Neural cell (in vitro differentiated cells): ENCODE results near the gene PPFIBP2. TPM values are rescaled to one million over a fixed set of nuclear protein-coding genes. Genes with fewer than 3 reads are reported as not detected.

Experiments
- H2AFZ ChIP-seq: fragments of 200-600, 300-800 bp; sonication (generic), shearing (Covaris generic); 2 replicates; pipeline ENCODE4 v1.6.0; 2014; ENCODE audit warnings: low read depth, mild to moderate bottlenecking, antibody characterized with exemption, low read length, moderate library complexity
- H3F3A ChIP-seq: fragments of 200-600 bp; shearing (Covaris generic); 2 replicates; pipeline ENCODE4 v1.6.1; 2016; ENCODE audit warnings: mild to moderate bottlenecking, moderate library complexity, mixed read lengths, antibody characterized with exemption, low read length; ENCODE audit not compliant: insufficient read depth, poor library complexity, severe bottlenecking
- H3K27ac ChIP-seq: fragments of 200-600, 300-800 bp; sonication (generic), shearing (Covaris generic); 2 replicates; pipeline ENCODE4 v1.5.1; 2014; ENCODE audit warnings: mild to moderate bottlenecking, low read length, moderate library complexity
- H3K27me3 ChIP-seq: fragments of 300-800, 200-600 bp; sonication (generic), shearing (Covaris generic); 2 replicates; pipeline ENCODE4 v1.6.0; 2014; ENCODE audit warnings: mild to moderate bottlenecking, low read depth, low read length, moderate library complexity; ENCODE audit not compliant: insufficient read depth
- H3K36me3 ChIP-seq: fragments of 300-800, 200-600 bp; sonication (generic), shearing (Covaris generic); 2 replicates; pipeline ENCODE4 v1.5.1; 2014; ENCODE audit warnings: mild to moderate bottlenecking, antibody characterized with exemption, low read length, moderate library complexity; ENCODE audit not compliant: insufficient read depth
- H3K4me2 ChIP-seq: fragments of 300-800, 200-600 bp; sonication (generic), shearing (Covaris generic); 2 replicates; pipeline ENCODE4 v1.6.0; 2014; ENCODE audit warnings: mild to moderate bottlenecking, low read length
- H3K4me3 ChIP-seq: fragments of 300-800, 200-600 bp; sonication (generic), shearing (Covaris generic); 2 replicates; pipeline ENCODE4 v1.5.1; 2014; ENCODE audit warnings: mild to moderate bottlenecking, low read length, moderate library complexity
- H3K79me2 ChIP-seq: fragments of 200-600 bp; shearing (Covaris generic); replicated peaks from 2 replicates; pipeline ENCODE4 v1.6.0; 2014; ENCODE audit warnings: mild to moderate bottlenecking, low read length, moderate library complexity; ENCODE audit not compliant: insufficient read depth
- H3K9ac ChIP-seq: fragments of 300-800, 200-600 bp; sonication (generic), shearing (Covaris generic); 2 replicates; pipeline ENCODE4 v1.6.1; 2016; ENCODE audit warnings: mild to moderate bottlenecking, low read length, mixed read lengths
- H3K9me2 ChIP-seq: fragments of 200-600 bp; shearing (Covaris generic); 2 replicates; pipeline ENCODE4 v1.6.1; 2016; ENCODE audit warnings: mild to moderate bottlenecking, low read length, mixed read lengths; ENCODE audit not compliant: insufficient read depth
- H3K9me3 ChIP-seq: fragments of 200-600, 300-800 bp; sonication (generic), shearing (Covaris generic); 2 replicates; pipeline ENCODE4 v1.6.1; 2016; ENCODE audit warnings: mild to moderate bottlenecking, mixed run types, low read length, moderate library complexity, mixed read lengths
- H4K20me1 ChIP-seq: fragments of 200-600 bp; shearing (Covaris generic); 2 replicates; pipeline ENCODE4 v1.6.1; 2016; ENCODE audit warnings: mild to moderate bottlenecking, mixed run types; ENCODE audit not compliant: insufficient read depth
- CTCF ChIP-seq: fragments of 450-650 bp; IDR thresholded peaks from 2 replicates; pipeline ENCODE4 v1.5.1; 2014; ENCODE audit warnings: antibody characterized with exemption, mild to moderate bottlenecking, moderate library complexity; ENCODE audit not compliant: poor library complexity, severe bottlenecking
- EP300 ChIP-seq: fragments of 450-650 bp; conservative IDR thresholded peaks from 2 replicates; pipeline ENCODE4 v1.6.1; 2014; ENCODE audit warnings: antibody characterized with exemption, mild to moderate bottlenecking, moderate library complexity; ENCODE audit not compliant: poor library complexity, severe bottlenecking
- EZH2 ChIP-seq: fragments of 200-600, 300-800 bp; shearing (Covaris generic), sonication (generic); IDR thresholded peaks from 2 replicates; pipeline ENCODE4 v1.6.1; 2014; ENCODE audit warnings: antibody characterized with exemption, low read length, borderline replicate concordance, mild to moderate bottlenecking; ENCODE audit not compliant: insufficient read depth, poor library complexity, severe bottlenecking
- MXI1 ChIP-seq: fragments of 450-650 bp; conservative IDR thresholded peaks from 2 replicates; pipeline ENCODE4 v1.6.1; 2014; ENCODE audit warnings: antibody characterized with exemption, mild to moderate bottlenecking; ENCODE audit not compliant: poor library complexity, severe bottlenecking
- POLR2AphosphoS5 ChIP-seq: IDR thresholded peaks from 2 replicates; pipeline ENCODE4 v1.6.1; 2012
- RAD21 ChIP-seq: fragments of 450-650 bp; conservative IDR thresholded peaks from 2 replicates; pipeline ENCODE4 v1.6.1; 2014; ENCODE audit warnings: antibody characterized with exemption, mild to moderate bottlenecking, moderate library complexity
- SMC3 ChIP-seq: fragments of 450-650 bp; conservative IDR thresholded peaks from 2 replicates; pipeline ENCODE4 v1.6.1; 2014; ENCODE audit warnings: antibody characterized with exemption, mild to moderate bottlenecking, moderate library complexity; ENCODE audit not compliant: poor library complexity
- TAF1 ChIP-seq: IDR thresholded peaks from 2 replicates; pipeline ENCODE4 v1.6.1; 2012; ENCODE audit warnings: low read depth
- polyA plus RNA-seq: library from polyadenylated mRNA; depleted of rRNA; stranded (reverse); fragments of >200 nt; gene quantifications from 2 replicates; pipeline ENCODE4 v1.2.3, GENCODE V29; 2014
- TF ChIP-seq, protein P1 (sequence below): IDR thresholded peaks from 2 replicates; pipeline ENCODE4 v1.6.1; 2012; ENCODE audit warnings: borderline replicate concordance

The PPFIBP2 gene
- polyA plus RNA-seq, 1 donor from 2014 or later = not detected

- Histone ChIP-seq H3K27me3 (no peaks in the 10 kb centered on the region), H2AFZ (no peak overlapping the region), H3F3A (no peaks in the 10 kb centered on the region), H3K36me3 (no peaks in the 10 kb centered on the region), H3K79me2 (no peaks in the 10 kb centered on the region), H3K9me2 (no peaks in the 10 kb centered on the region), H3K4me2 (no peak overlapping the region), H4K20me1 (no peaks in the 10 kb centered on the region), H3K4me3 (no peak overlapping the region), H3K27ac (no peak overlapping the region), H3K9me3 (no peaks in the 10 kb centered on the region), H3K9ac (no peak overlapping the region)
- no peak for TF ChIP-seq POLR2AphosphoS5
- no peak for TF ChIP-seq EP300
- TF ChIP-seq, protein P1, sequence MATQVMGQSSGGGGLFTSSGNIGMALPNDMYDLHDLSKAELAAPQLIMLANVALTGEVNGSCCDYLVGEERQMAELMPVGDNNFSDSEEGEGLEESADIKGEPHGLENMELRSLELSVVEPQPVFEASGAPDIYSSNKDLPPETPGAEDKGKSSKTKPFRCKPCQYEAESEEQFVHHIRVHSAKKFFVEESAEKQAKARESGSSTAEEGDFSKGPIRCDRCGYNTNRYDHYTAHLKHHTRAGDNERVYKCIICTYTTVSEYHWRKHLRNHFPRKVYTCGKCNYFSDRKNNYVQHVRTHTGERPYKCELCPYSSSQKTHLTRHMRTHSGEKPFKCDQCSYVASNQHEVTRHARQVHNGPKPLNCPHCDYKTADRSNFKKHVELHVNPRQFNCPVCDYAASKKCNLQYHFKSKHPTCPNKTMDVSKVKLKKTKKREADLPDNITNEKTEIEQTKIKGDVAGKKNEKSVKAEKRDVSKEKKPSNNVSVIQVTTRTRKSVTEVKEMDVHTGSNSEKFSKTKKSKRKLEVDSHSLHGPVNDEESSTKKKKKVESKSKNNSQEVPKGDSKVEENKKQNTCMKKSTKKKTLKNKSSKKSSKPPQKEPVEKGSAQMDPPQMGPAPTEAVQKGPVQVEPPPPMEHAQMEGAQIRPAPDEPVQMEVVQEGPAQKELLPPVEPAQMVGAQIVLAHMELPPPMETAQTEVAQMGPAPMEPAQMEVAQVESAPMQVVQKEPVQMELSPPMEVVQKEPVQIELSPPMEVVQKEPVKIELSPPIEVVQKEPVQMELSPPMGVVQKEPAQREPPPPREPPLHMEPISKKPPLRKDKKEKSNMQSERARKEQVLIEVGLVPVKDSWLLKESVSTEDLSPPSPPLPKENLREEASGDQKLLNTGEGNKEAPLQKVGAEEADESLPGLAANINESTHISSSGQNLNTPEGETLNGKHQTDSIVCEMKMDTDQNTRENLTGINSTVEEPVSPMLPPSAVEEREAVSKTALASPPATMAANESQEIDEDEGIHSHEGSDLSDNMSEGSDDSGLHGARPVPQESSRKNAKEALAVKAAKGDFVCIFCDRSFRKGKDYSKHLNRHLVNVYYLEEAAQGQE = no peak
- no peak for TF ChIP-seq RAD21
- no peak for TF ChIP-seq MXI1
- no peak for TF ChIP-seq TAF1
- TF ChIP-seq CTCF = no peak
- no peak for TF ChIP-seq SMC3
- TF ChIP-seq EZH2 = no peak
These were observed 78.9 kb downstream of the PPFIBP2 start for GRCh38 chr11:7592711-7593110.

GRCh38 chr11:7593481-7593880 is 79.7 kb downstream of the PPFIBP2 start:
- Histone ChIP-seq H3K4me2 (no peak overlapping the region), H3K9me2 (no peaks in the 10 kb centered on the region), H3K4me3 (no peak overlapping the region), H3K27ac (no peak overlapping the region), H3F3A (no peaks in the 10 kb centered on the region), H3K36me3 (no peaks in the 10 kb centered on the region), H3K9ac (no peak overlapping the region), H3K27me3 (no peaks in the 10 kb centered on the region), H3K9me3 (no peaks in the 10 kb centered on the region), H2AFZ (no peak overlapping the region), H3K79me2 (no peaks in the 10 kb centered on the region), H4K20me1 (no peaks in the 10 kb centered on the region)
- no peak for TF ChIP-seq CTCF
- no peak for TF ChIP-seq MXI1
- TF ChIP-seq EP300 = no peak
- no peak for TF ChIP-seq TAF1
- no peak for TF ChIP-seq SMC3
- no peak for TF ChIP-seq EZH2
- no peak for TF ChIP-seq POLR2AphosphoS5
- no peak for TF ChIP-seq RAD21
- TF ChIP-seq, protein P1 = no peak
